Neuronal stem cell (in vitro differentiated cells): Measurements from ENCODE around the gene NOC2L.

Experiments
- DNase-seq: peaks from one replicate; pipeline ENCODE4 v3.0.0-alpha.2; 2013; ENCODE audit warnings: low spot score
- H2AFZ ChIP-seq: one replicate; pipeline ENCODE4 v1.6.1; 2013; ENCODE audit warnings: mild to moderate bottlenecking, low read length, inconsistent platforms
- H2AK5ac ChIP-seq: 2 replicates; pipeline ENCODE4 v1.6.1; 2013; ENCODE audit warnings: low read depth, mild to moderate bottlenecking, inconsistent platforms, low read length, moderate library complexity, mixed read lengths
- H2BK120ac ChIP-seq: 2 replicates; pipeline ENCODE4 v1.6.1; 2013; ENCODE audit warnings: low read depth, mild to moderate bottlenecking, inconsistent platforms, low read length, moderate library complexity, mixed read lengths
- H2BK12ac ChIP-seq: one replicate; pipeline ENCODE4 v1.6.1; 2013; ENCODE audit warnings: low read length, inconsistent platforms
- H2BK15ac ChIP-seq: 2 replicates; pipeline ENCODE4 v1.6.1; 2013; ENCODE audit warnings: mild to moderate bottlenecking, low read length, inconsistent platforms, mixed read lengths
- H2BK5ac ChIP-seq: one replicate; pipeline ENCODE4 v1.6.1; 2013; ENCODE audit warnings: inconsistent platforms, mild to moderate bottlenecking, low read length, moderate library complexity
- H3K14ac ChIP-seq: one replicate; pipeline ENCODE4 v1.6.1; 2013; ENCODE audit warnings: low read length, inconsistent platforms
- H3K18ac ChIP-seq: 2 replicates; pipeline ENCODE4 v1.6.1; 2013; ENCODE audit warnings: low read length, inconsistent platforms
- H3K23ac ChIP-seq: 2 replicates; pipeline ENCODE4 v1.6.1; 2013; ENCODE audit warnings: low read depth, mild to moderate bottlenecking, mixed read lengths, low read length, inconsistent platforms; ENCODE audit not compliant: poor library complexity
- H3K27ac ChIP-seq: replicated peaks from 3 replicates; pipeline ENCODE4 v1.5.1; 2013; ENCODE audit warnings: low read length, inconsistent platforms
- H3K27me3 ChIP-seq, 3 experiments: 2 replicates each; pipeline ENCODE4 v1.6.1; 2013; ENCODE audit warnings: low read length in 3 of 3, mild to moderate bottlenecking in 2 of 3, inconsistent platforms in 1 of 3, low read depth in 1 of 3, mixed read lengths in 1 of 3, moderate library complexity in 1 of 3; ENCODE audit not compliant: control insufficient read depth in 3 of 3, insufficient read depth in 3 of 3
- H3K36me3 ChIP-seq, 2 donors: replicated peaks in 1 of 2; 2 replicates each; pipeline ENCODE4 v1.6.1; 2013; ENCODE audit warnings: low read length in 2 of 2; ENCODE audit not compliant: control insufficient read depth in 2 of 2, insufficient read depth in 2 of 2
- H3K4ac ChIP-seq: 2 replicates; pipeline ENCODE4 v1.6.1; 2013; ENCODE audit warnings: inconsistent platforms, mild to moderate bottlenecking, low read length, moderate library complexity
- H3K4me1 ChIP-seq, 2 donors: 1 replicate in 1 of 2; 2 replicates in 1 of 2; pipeline ENCODE4 v1.6.1; 2013; ENCODE audit warnings: low read length in 2 of 2, low read depth in 1 of 2; ENCODE audit not compliant: control insufficient read depth in 2 of 2, insufficient read depth in 1 of 2
- H3K4me2 ChIP-seq: one replicate; pipeline ENCODE4 v1.6.1; 2013; ENCODE audit warnings: mild to moderate bottlenecking, low read length, inconsistent platforms; ENCODE audit not compliant: insufficient read depth, poor library complexity, severe bottlenecking
- H3K4me3 ChIP-seq, 2 donors: 2 replicates each; pipeline ENCODE4 v1.5.1; 2013; ENCODE audit warnings: low read length in 2 of 2, mild to moderate bottlenecking in 2 of 2, inconsistent platforms in 1 of 2, moderate library complexity in 1 of 2
- H3K79me1 ChIP-seq: one replicate; pipeline ENCODE4 v1.6.1; 2013; ENCODE audit warnings: low read depth, mild to moderate bottlenecking, inconsistent platforms, low read length, moderate library complexity
- H3K9ac ChIP-seq: one replicate; pipeline ENCODE4 v1.6.1; 2013; ENCODE audit warnings: mild to moderate bottlenecking, low read depth, low read length, inconsistent platforms; ENCODE audit not compliant: poor library complexity
- H3K9me3 ChIP-seq, 2 donors: replicated peaks in 1 of 2; 2 replicates each; pipeline versions ENCODE3 to v1.6.1; 2013; ENCODE audit warnings: low read length in 2 of 2, mild to moderate bottlenecking in 2 of 2, inconsistent platforms in 1 of 2, low read depth in 1 of 2, mixed read lengths in 1 of 2, moderate library complexity in 1 of 2; ENCODE audit not compliant: control insufficient read depth in 2 of 2, insufficient read depth in 1 of 2
- H4K8ac ChIP-seq: one replicate; pipeline ENCODE4 v1.6.1; 2013; ENCODE audit warnings: low read depth, mild to moderate bottlenecking, inconsistent platforms, low read length, moderate library complexity
- H4K91ac ChIP-seq: one replicate; pipeline ENCODE4 v1.6.1; 2013; ENCODE audit warnings: low read length, low read depth, mild to moderate bottlenecking, inconsistent platforms; ENCODE audit not compliant: poor library complexity
- WGBS, 2 donors: extraction: QIAGEN DNeasy Blood & Tissue Kit; methylation state at CpG; one replicate each; pipeline ENCODE4 v1.1.7; 2013; ENCODE audit warnings: missing lambda C conversion rate in 2 of 2, mixed read lengths in 1 of 2; ENCODE audit not compliant: insufficient read length in 2 of 2, insufficient replicate concordance in 1 of 2; ENCODE audit errors: extremely low coverage in 2 of 2; 5-methylcytosine and 5-hydroxymethylcytosine counted together

Gene NOC2L

DNA sequence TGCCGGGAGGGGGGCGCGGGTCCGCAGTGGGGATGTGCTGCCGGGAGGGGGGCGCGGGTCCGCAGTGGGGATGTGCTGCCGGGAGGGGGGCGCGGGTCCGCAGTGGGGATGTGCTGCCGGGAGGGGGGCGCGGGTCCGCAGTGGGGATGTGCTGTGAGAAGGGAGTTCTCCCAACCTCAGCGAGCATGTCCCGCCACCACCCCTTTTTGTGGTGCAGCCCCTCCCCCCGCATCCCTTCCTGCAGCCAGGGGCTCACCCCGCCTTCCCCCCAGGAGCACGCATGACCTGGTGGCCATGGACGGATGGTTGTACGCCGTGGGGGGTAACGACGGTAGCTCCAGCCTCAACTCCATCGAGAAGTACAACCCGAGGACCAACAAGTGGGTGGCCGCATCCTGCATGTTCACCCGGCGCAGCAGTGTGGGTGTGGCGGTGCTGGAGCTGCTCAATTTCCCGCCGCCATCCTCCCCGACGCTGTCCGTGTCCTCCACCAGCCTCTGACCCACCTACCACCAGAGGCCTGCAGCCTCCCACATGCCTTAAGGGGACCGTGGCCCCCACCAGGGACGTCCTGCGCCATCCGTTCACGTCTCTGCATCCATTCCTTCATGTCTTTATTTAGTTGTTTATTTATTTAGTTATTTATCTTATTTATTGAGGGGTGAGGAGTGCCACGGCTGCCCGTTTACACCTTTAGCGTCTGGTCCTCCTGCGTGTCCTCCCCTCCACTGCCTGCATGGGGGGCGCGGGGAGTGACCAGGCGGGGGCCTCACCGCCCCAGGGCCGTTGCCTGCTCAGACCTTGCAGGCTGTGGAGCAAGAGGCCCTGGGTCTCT, 5.9 kb upstream of the NOC2L start:
- no peak overlapping the region for H4K8ac ChIP-seq
- H3K27me3 ChIP-seq = peaks cover 9 to 57% (median 44%) of the 10 kb centered on the region in 3 experiments
- H2BK15ac ChIP-seq = no peak overlapping the region
- no peak for DNase-seq
- H3K4me3 ChIP-seq = no peak overlapping the region
- peaks cover 10 to 30% of the 10 kb centered on the region in 2 donors for H3K36me3 ChIP-seq
- peaks cover 5% of the 10 kb centered on the region for H3K79me1 ChIP-seq
- H3K18ac ChIP-seq = no peak overlapping the region
- no peak overlapping the region for H4K91ac ChIP-seq
- no peak overlapping the region for H2BK120ac ChIP-seq
- H2BK12ac ChIP-seq = no peak overlapping the region
- no peak overlapping the region for H3K9ac ChIP-seq
- H3K14ac ChIP-seq = peak overlapping the region; percentile 38
- H3K4me1 ChIP-seq = peaks cover 7 to 10% of the 10 kb centered on the region in 2 donors
- H2AK5ac ChIP-seq = no peak overlapping the region
- no peak overlapping the region for H3K4me2 ChIP-seq
- no peak overlapping the region for H3K4ac ChIP-seq
- H2BK5ac ChIP-seq = no peak overlapping the region
- peaks cover 0 to 6% of the 10 kb centered on the region in 2 donors for H3K9me3 ChIP-seq
- no peak overlapping the region for H2AFZ ChIP-seq
- H3K23ac ChIP-seq = no peak overlapping the region
- H3K27ac ChIP-seq = no peak overlapping the region
- no CpG with 5 or more reads among the region's 51 CpGs for WGBS, 2 donors

DNA sequence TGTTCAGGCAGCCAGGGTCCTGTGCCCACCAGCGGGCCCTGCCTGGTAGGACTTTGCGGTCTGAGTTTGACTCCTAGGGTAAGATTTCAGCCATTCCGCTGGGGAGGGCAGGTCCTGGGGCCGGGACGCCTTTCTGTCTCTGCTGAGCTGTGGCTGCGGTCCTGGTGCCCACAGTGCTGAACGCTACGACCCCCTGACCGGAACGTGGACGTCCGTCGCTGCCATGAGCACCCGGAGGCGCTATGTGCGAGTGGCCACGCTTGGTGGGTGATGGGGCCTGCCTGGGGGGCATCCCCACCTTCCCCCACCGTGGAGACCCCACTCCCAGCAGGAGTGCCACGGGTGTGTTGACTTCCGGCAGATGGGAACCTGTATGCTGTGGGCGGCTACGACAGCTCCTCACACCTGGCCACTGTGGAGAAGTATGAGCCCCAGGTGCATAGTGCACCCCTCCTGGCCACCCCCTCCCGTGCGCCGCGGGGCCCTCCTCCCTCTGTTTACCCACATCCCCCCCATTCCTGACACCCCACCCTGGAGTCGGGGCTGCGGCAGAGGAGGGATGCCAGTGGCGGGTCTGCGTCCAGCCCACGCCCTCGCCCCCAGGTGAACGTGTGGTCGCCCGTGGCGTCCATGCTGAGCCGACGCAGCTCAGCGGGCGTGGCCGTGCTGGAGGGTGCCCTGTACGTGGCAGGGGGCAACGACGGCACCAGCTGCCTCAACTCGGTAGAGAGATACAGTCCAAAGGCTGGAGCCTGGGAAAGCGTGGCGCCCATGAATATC, 4.9 kb upstream of the NOC2L start:
- no peak overlapping the region for H3K18ac ChIP-seq
- H2BK15ac ChIP-seq = no peak overlapping the region
- H3K27me3 ChIP-seq = peaks cover 13 to 55% (median 34%) of the 10 kb centered on the region in 3 experiments
- H2BK120ac ChIP-seq = no peak overlapping the region
- peak overlapping the region; percentile 44 for H3K9ac ChIP-seq
- H3K4me3 ChIP-seq = peak overlapping the region in 1 of 2 donors; percentile 44
- no peak overlapping the region for H3K4me2 ChIP-seq
- no peak overlapping the region for H3K4ac ChIP-seq
- no peak overlapping the region for H2BK5ac ChIP-seq
- no peak overlapping the region for H4K91ac ChIP-seq
- H3K27ac ChIP-seq = no peak overlapping the region
- H2AK5ac ChIP-seq = no peak overlapping the region
- peak overlapping the region; percentile 31 for H3K23ac ChIP-seq
- no peak overlapping the region for H2BK12ac ChIP-seq
- WGBS, 2 donors = no CpG with 5 or more reads among the region's 47 CpGs
- peaks cover 6% of the 10 kb centered on the region for H3K79me1 ChIP-seq
- no peak overlapping the region for H4K8ac ChIP-seq
- no peak overlapping the region for H3K14ac ChIP-seq
- no peaks in the 10 kb centered on the region for H3K9me3 ChIP-seq
- H3K36me3 ChIP-seq = peaks cover 8 to 30% of the 10 kb centered on the region in 2 donors
- no peak overlapping the region for H2AFZ ChIP-seq
- no peak for DNase-seq
- H3K4me1 ChIP-seq = peaks cover 7 to 10% of the 10 kb centered on the region in 2 donors

DNA sequence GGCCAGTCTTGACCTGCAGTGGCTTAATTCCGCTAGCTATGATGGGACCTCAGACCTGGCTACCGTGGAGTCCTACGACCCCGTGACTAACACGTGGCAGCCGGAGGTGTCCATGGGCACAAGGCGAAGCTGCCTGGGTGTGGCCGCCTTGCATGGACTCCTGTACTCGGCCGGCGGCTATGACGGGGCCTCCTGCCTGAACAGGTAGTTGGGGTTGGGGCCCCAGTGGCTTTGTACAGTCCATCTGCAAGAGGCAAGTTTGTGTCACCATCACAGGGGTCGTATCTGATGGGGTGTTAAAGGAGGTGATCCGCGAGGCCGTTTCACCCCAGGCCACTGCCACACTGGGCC, 4.2 kb upstream of the NOC2L start:
- DNase-seq = no peak
- H2BK12ac ChIP-seq = no peak overlapping the region
- no peak overlapping the region for H2BK5ac ChIP-seq
- H3K36me3 ChIP-seq = peaks cover 8 to 30% of the 10 kb centered on the region in 2 donors
- no peak overlapping the region for H2BK15ac ChIP-seq
- no peak overlapping the region for H4K8ac ChIP-seq
- H3K9me3 ChIP-seq = no peaks in the 10 kb centered on the region
- peaks cover 11% of the 10 kb centered on the region for H3K79me1 ChIP-seq
- WGBS, 2 donors = no CpG with 5 or more reads among the region's 16 CpGs
- H3K4me2 ChIP-seq = no peak overlapping the region
- no peak overlapping the region for H3K14ac ChIP-seq
- H3K4ac ChIP-seq = no peak overlapping the region
- H2AFZ ChIP-seq = no peak overlapping the region
- H3K27ac ChIP-seq = no peak overlapping the region
- peaks cover 13 to 48% (median 27%) of the 10 kb centered on the region in 3 experiments for H3K27me3 ChIP-seq
- H3K18ac ChIP-seq = no peak overlapping the region
- peaks cover 7 to 10% of the 10 kb centered on the region in 2 donors for H3K4me1 ChIP-seq
- H2AK5ac ChIP-seq = no peak overlapping the region
- no peak overlapping the region for H2BK120ac ChIP-seq
- H4K91ac ChIP-seq = no peak overlapping the region
- peak overlapping the region in 1 of 2 donors; percentile 44 for H3K4me3 ChIP-seq
- peak overlapping the region; percentile 43 for H3K23ac ChIP-seq
- H3K9ac ChIP-seq = no peak overlapping the region
